Natural killer cell (primary cell): Measurements from ENCODE around the gene TDRD3. TPM values are rescaled to one million over a fixed set of nuclear protein-coding genes. Genes with fewer than 3 reads are reported as not detected.
"Not testable (repeated sequence)": the region's sequence is repeated elsewhere in the genome, so short reads cannot be mapped to it uniquely, and the experiment has no call there.

Experiments
- ATAC-seq, 3 donors: fragments of 150-1000 bp in 2 of 3; fragments of 200-7000 bp in 1 of 3; cut with Tn5 transposase; 1 replicate in 1 of 3; 2 replicates in 2 of 3; pipeline ENCODE4 v1.10.0; 2021; ENCODE audit warnings: mild to moderate bottlenecking in 2 of 3, moderate library complexity in 2 of 3
- DNase-seq, 2 donors: peaks; one replicate each; pipeline versions ENCODE4 v3.0.0 to v3.0.0-alpha.2; 2013 to 2021; ENCODE audit warnings: mixed read lengths in 1 of 2
- H3K27ac ChIP-seq: one replicate; pipeline ENCODE4 v1.5.1; 2013; ENCODE audit warnings: mild to moderate bottlenecking, low read length
- H3K27me3 ChIP-seq: one replicate; pipeline ENCODE4 v1.6.1; 2013; ENCODE audit warnings: low read length; ENCODE audit not compliant: control insufficient read depth, insufficient read depth
- H3K36me3 ChIP-seq: one replicate; pipeline ENCODE4 v1.6.1; 2013; ENCODE audit warnings: low read length; ENCODE audit not compliant: control insufficient read depth, insufficient read depth
- H3K4me1 ChIP-seq: one replicate; pipeline ENCODE4 v1.6.1; 2013; ENCODE audit warnings: low read length; ENCODE audit not compliant: control insufficient read depth, insufficient read depth
- H3K4me3 ChIP-seq: one replicate; pipeline ENCODE4 v1.5.1; 2013; ENCODE audit warnings: low read length
- H3K9me3 ChIP-seq: one replicate; pipeline ENCODE4 v1.6.1; 2013; ENCODE audit warnings: low read length; ENCODE audit not compliant: control insufficient read depth, insufficient read depth
- H3K27ac Mint-ChIP-seq, 2 donors: one replicate each; pipeline ENCODE4 v1.8.0; 2022; ENCODE audit warnings: mild to moderate bottlenecking in 2 of 2, mixed read lengths in 2 of 2, moderate library complexity in 1 of 2
- H3K27me3 Mint-ChIP-seq, 2 donors: one replicate each; pipeline ENCODE4 v1.8.0; 2022; ENCODE audit warnings: low read depth in 2 of 2, mixed read lengths in 2 of 2
- H3K36me3 Mint-ChIP-seq: one replicate; pipeline ENCODE4 v1.8.0; 2022; ENCODE audit warnings: mixed read lengths
- H3K4me1 Mint-ChIP-seq, 2 donors: one replicate each; pipeline ENCODE4 v1.8.0; 2022; ENCODE audit warnings: mixed read lengths in 2 of 2
- H3K4me3 Mint-ChIP-seq: one replicate; pipeline ENCODE4 v1.8.0; 2022; ENCODE audit warnings: mild to moderate bottlenecking, moderate library complexity, mixed read lengths
- H3K9me3 Mint-ChIP-seq, 2 donors: one replicate each; pipeline ENCODE4 v1.8.0; 2022; ENCODE audit warnings: mixed read lengths in 2 of 2
- CTCF ChIP-seq: fragments of 200-600 bp; IDR thresholded peaks from one replicate; pipeline ENCODE4 v1.8.0; 2022; ENCODE audit warnings: antibody characterized with exemption
- WGBS: methylation state at CpG from one replicate; pipeline ENCODE4 v1.1.7; 2013; ENCODE audit warnings: missing lambda C conversion rate; ENCODE audit not compliant: insufficient coverage; 5-methylcytosine and 5-hydroxymethylcytosine counted together
- intact Hi-C: fragments of 100-400 bp; cut with micrococcal nuclease; formaldehyde crosslinking; loops from one replicate; pipeline ENCODE4 v1.14.2; 2022
- total RNA-seq, 4 donors: library from RNA; stranded (reverse); fragments of 120-200 nt in 1 of 4; gene quantifications; one replicate each; pipeline versions ENCODE4 v1.2.3 to v1.2.4, GENCODE V29; 2013 to 2022

TDRD3 gene
- total RNA-seq, 3 donors from 2014 or later (not counting 1 experiment from before 2014, with no cell fraction given), result 30.6 to 33.4 (median 32.1) TPM

- Mint-ChIP-seq H3K36me3 (no peaks in the 10 kb centered on the region), H3K27me3 (no peaks in the 10 kb centered on the region), H3K4me1 (peaks cover 27 to 29% of the 10 kb centered on the region in 2 donors), H3K9me3 (no peaks in the 10 kb centered on the region), H3K27ac (peak overlapping the region; percentile 91 to 93), H3K4me3 (peak overlapping the region; percentile 95)
- H3K27me3 ChIP-seq, result no peaks in the 10 kb centered on the region
- WGBS, result 86% methylated on average over 5 of the region's 6 CpGs
- no peak overlapping the region for H3K4me3 ChIP-seq
- peak overlapping the region; percentile 90 for H3K27ac ChIP-seq
- TF ChIP-seq CTCF, result no peak
- intact Hi-C loops, result loop anchor here (5.0 kb wide), 1 partner anchor 33 kb away; no protein-coding TSS in a partner anchor
- ATAC-seq (no peak), DNase-seq (no peak)
- no peaks in the 10 kb centered on the region for H3K36me3 ChIP-seq
- peaks cover 10% of the 10 kb centered on the region for H3K4me1 ChIP-seq
- H3K9me3 ChIP-seq, result no peaks in the 10 kb centered on the region
Measured at GRCh38 chr13:60398907-60399589, 2.0 kb downstream of the TDRD3 start.

- H3K4me3 ChIP-seq, result no peak overlapping the region
- Mint-ChIP-seq H3K27me3 (no peaks in the 10 kb centered on the region), H3K4me1 (peaks cover 21 to 32% of the 10 kb centered on the region in 2 donors), H3K27ac (no peak overlapping the region), H3K36me3 (no peaks in the 10 kb centered on the region), H3K4me3 (no peak overlapping the region), H3K9me3 (no peaks in the 10 kb centered on the region)
- H3K27me3 ChIP-seq, result no peaks in the 10 kb centered on the region
- no peak for TF ChIP-seq CTCF
- no peak for DNase-seq
- intact Hi-C loops, result no loop called here
- H3K4me1 ChIP-seq, result peaks cover 10% of the 10 kb centered on the region
- no peak overlapping the region for H3K27ac ChIP-seq
- no peak for ATAC-seq
- no peaks in the 10 kb centered on the region for H3K36me3 ChIP-seq
- H3K9me3 ChIP-seq, result no peaks in the 10 kb centered on the region
Measured at GRCh38 chr13:60402022-60402421, 5.0 kb downstream of the TDRD3 start.

GRCh38 chr13:60407095-60407494 lies 10.1 kb downstream of the TDRD3 start:
- no peaks in the 10 kb centered on the region for H3K9me3 Mint-ChIP-seq
- Histone ChIP-seq H3K36me3 (no peaks in the 10 kb centered on the region), H3K4me1 (peaks cover 6% of the 10 kb centered on the region), H3K27ac (no peak overlapping the region), H3K27me3 (no peaks in the 10 kb centered on the region), H3K9me3 (no peaks in the 10 kb centered on the region), H3K4me3 (no peak overlapping the region)
- H3K4me1 Mint-ChIP-seq, result peaks cover 34 to 52% of the 10 kb centered on the region in 2 donors
- H3K4me3 Mint-ChIP-seq, result no peak overlapping the region
- ATAC-seq (no peak), DNase-seq (no peak)
- no peaks in the 10 kb centered on the region for H3K27me3 Mint-ChIP-seq
- H3K36me3 Mint-ChIP-seq, result no peaks in the 10 kb centered on the region
- TF ChIP-seq CTCF, result no peak
- H3K27ac Mint-ChIP-seq, result no peak overlapping the region
- intact Hi-C loops, result no loop called here
- 83% methylated on average over 1 of the region's 1 CpG for WGBS

- DNase-seq, H3K4me1 ChIP-seq, H3K9me3 Mint-ChIP-seq, H3K27me3 ChIP-seq, H3K36me3 Mint-ChIP-seq, ATAC-seq, H3K9me3 ChIP-seq, H3K27me3 Mint-ChIP-seq, H3K4me3 ChIP-seq, H3K27ac ChIP-seq, H3K4me3 Mint-ChIP-seq, intact Hi-C loops, H3K36me3 ChIP-seq, H3K27ac Mint-ChIP-seq: not testable (repeated sequence)
- peaks cover 34 to 52% of the 10 kb centered on the region in 2 donors for H3K4me1 Mint-ChIP-seq
- WGBS, result 92% methylated on average over 10 of the region's 11 CpGs
Measured at GRCh38 chr13:60407852-60408251, 10.8 kb downstream of the TDRD3 start.

DNA sequence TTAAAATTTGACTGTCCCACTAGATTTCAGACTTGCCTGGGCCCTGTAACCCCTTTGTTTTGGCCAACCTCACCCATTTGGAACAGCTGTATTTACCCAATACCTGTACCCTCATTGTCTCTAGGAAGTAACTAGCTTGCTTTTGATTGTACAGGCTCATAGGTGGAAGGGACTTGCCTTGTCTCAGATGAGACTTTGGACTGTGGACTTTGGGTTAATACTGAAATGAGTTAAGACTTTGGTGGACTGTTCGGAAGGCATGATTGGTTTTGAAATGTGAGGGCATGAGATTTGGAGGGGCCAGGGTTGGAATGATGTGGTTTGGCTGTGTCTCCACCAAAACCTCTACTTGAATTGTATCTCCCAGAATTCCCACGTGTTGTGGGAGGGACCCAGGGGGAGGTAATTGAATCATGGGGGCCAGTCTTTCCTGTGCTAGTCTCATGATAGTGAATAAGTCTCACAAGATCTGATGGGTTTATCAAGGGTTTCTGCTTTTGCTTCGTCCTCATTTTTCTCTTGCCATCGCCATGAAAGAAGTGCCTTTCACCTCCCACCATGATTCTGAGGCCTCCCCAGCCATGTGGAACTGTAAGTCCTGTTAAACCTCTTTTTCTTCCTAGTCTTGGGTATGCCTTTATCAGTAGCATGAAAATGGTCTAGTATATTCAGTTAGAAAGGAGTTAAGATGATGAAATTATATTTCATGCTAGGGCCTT lies 12.7 kb downstream of the TDRD3 start:
- DNase-seq, H3K36me3 ChIP-seq, H3K9me3 Mint-ChIP-seq, H3K4me3 ChIP-seq, ATAC-seq, H3K9me3 ChIP-seq, H3K27me3 Mint-ChIP-seq, H3K4me3 Mint-ChIP-seq, H3K27ac ChIP-seq, H3K27me3 ChIP-seq, intact Hi-C loops, H3K27ac Mint-ChIP-seq, H3K4me1 ChIP-seq, H3K36me3 Mint-ChIP-seq: not testable (repeated sequence)
- 98% methylated on average over 4 of the region's 4 CpGs for WGBS
- peaks cover 34 to 55% of the 10 kb centered on the region in 2 donors for H3K4me1 Mint-ChIP-seq
